Caco-2 (cell line): ENCODE data around the gene RAPGEF2. TPM values are rescaled to one million over a fixed set of nuclear protein-coding genes. Genes with fewer than 3 reads are reported as not detected.

Source experiments
- BruUV-seq: library from RNA; stranded (reverse); fragments of 400-500 nt; replicated peaks from 2 replicates; lab custom pipeline; 2021; lab: Mats Ljungman, UMichigan
- CTCF ChIA-PET: fragments of 300-600 bp; sonication (Branson Sonifier 250); formaldehyde crosslinking; loops from one replicate; lab custom pipeline; 2022; ENCODE audit warnings: antibody characterized with exemption; lab: Charles Lee
- POLR2A ChIA-PET: fragments of 300-600 bp; sonication (Branson Sonifier 250); formaldehyde crosslinking; loops from one replicate; lab custom pipeline; 2022; ENCODE audit warnings: antibody characterized with exemption; lab: Charles Lee
- DNase-seq, 2 experiments: peaks; one replicate each; pipeline versions ENCODE4 v3.0.0 to v3.0.0-alpha.2; 2020 to 2022
- H3K27me3 ChIP-seq: replicated peaks from 2 replicates; pipeline ENCODE4 v1.6.0; 2011; ENCODE audit warnings: low read length; ENCODE audit not compliant: control insufficient read depth, insufficient read depth
- H3K36me3 ChIP-seq: 2 replicates; pipeline ENCODE4 v1.5.1; 2011; ENCODE audit warnings: low read length; ENCODE audit not compliant: control insufficient read depth, insufficient read depth
- H3K4me1 ChIP-seq: fragments of 250-450 bp; sonication (Bioruptor Pico); 2 replicates; pipeline ENCODE4 v1.5.1; 2020; ENCODE audit warnings: mild to moderate bottlenecking
- H3K4me3 ChIP-seq: 2 replicates; pipeline ENCODE4 v1.5.1; 2011; ENCODE audit warnings: low read depth, mild to moderate bottlenecking, control low read depth, low read length
- H3K9me3 ChIP-seq: fragments of 250-450 bp; sonication (Bioruptor Pico); 2 replicates; pipeline ENCODE4 v1.5.1; 2020; ENCODE audit warnings: mild to moderate bottlenecking, moderate library complexity
- H3K27ac Mint-ChIP-seq: one replicate; pipeline ENCODE4 v1.8.0; 2022; ENCODE audit warnings: mixed read lengths; ENCODE audit not compliant: unreplicated experiment
- H3K27me3 Mint-ChIP-seq: one replicate; pipeline ENCODE4 v1.8.0; 2022; ENCODE audit warnings: mixed read lengths; ENCODE audit not compliant: insufficient read depth, unreplicated experiment
- H3K36me3 Mint-ChIP-seq: one replicate; pipeline ENCODE4 v1.8.0; 2022; ENCODE audit warnings: mild to moderate bottlenecking, mixed read lengths; ENCODE audit not compliant: insufficient read depth, unreplicated experiment
- H3K4me1 Mint-ChIP-seq: one replicate; pipeline ENCODE4 v1.8.0; 2022; ENCODE audit warnings: low read depth, mixed read lengths; ENCODE audit not compliant: unreplicated experiment
- H3K4me3 Mint-ChIP-seq: one replicate; pipeline ENCODE4 v1.8.0; 2022; ENCODE audit warnings: mild to moderate bottlenecking, moderate library complexity, mixed read lengths; ENCODE audit not compliant: unreplicated experiment
- H3K9me3 Mint-ChIP-seq: one replicate; pipeline ENCODE4 v1.8.0; 2022; ENCODE audit warnings: mixed read lengths; ENCODE audit not compliant: unreplicated experiment
- CTCF ChIP-seq, 2 experiments: fragments of 200-600 bp in 1 of 2; IDR thresholded peaks; 1 replicate in 1 of 2; 2 replicates in 1 of 2; pipeline versions ENCODE4 v1.5.1 to v1.8.0; 2011 to 2022; ENCODE audit warnings: antibody characterized with exemption in 1 of 2, control low read depth in 1 of 2, inconsistent platforms in 1 of 2, low read depth in 1 of 2, low read length in 1 of 2, mild to moderate bottlenecking in 1 of 2, moderate library complexity in 1 of 2; ENCODE audit not compliant: insufficient read depth in 1 of 2, severe bottlenecking in 1 of 2, unreplicated experiment in 1 of 2
- intact Hi-C: fragments of 100-400 bp; cut with micrococcal nuclease; formaldehyde crosslinking; loops from one replicate; pipeline ENCODE4 v1.10.0; 2022; ENCODE audit not compliant: unreplicated experiment
- total RNA-seq: library from RNA; stranded (reverse); gene quantifications from 2 replicates; pipeline ENCODE4 v1.2.3, GENCODE V29; 2022

The RAPGEF2 gene
- total RNA-seq, 1 experiment from 2014 or later, result 67.6 TPM

DNA sequence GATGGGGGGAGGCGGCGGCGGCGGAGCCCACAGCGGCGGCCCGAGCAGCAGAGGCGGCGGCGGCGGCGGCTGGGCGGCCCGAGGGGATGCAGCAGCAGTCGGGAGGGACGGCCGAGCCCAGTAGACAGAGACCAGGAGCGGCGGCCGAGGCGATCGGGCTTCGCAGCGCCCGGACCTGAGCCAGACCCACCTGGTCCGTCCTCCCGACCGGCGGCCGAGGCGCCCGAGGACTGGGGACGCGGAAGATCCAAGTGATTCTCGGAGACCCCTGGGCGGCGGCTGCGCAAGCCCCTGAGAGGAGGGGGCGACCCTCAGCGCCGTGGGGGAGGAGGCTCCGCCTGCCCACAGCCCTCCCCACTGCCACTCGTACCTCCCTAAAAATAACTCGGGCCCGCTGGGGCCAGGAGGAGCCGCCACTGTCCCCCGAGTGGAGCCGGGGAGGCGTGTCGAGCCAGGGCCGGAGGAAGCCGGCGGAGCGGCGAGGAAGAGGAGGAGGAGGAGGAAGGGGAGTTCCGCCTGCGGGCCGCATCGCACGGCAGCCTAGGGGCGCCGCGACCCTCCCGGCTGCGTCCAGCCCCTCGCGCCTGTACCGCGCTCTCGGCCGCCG lies 608 bp downstream of the RAPGEF2 start:
- intact Hi-C loops, result loop anchor here (1.0 to 2.0 kb wide), 3 partner anchors 33 to 381 kb away; partner anchors contain the start of gene PPID
- BruUV-seq, result no TSS peak
- Mint-ChIP-seq H3K27me3 (no peaks in the 10 kb centered on the region), H3K4me3 (peak overlapping the region; percentile 99), H3K9me3 (no peaks in the 10 kb centered on the region), H3K27ac (peak overlapping the region; percentile 94), H3K36me3 (peaks cover 34% of the 10 kb centered on the region), H3K4me1 (peaks cover 32% of the 10 kb centered on the region)
- Histone ChIP-seq H3K9me3 (no peaks in the 10 kb centered on the region), H3K4me3 (peak overlapping the region; percentile 94), H3K36me3 (no peaks in the 10 kb centered on the region), H3K4me1 (peaks cover 20% of the 10 kb centered on the region), H3K27me3 (no peaks in the 10 kb centered on the region)
- TF ChIP-seq CTCF (IDR thresholded peaks at IDR 0.05; ENCODE audit: insufficient read depth in 1 of 2, low read depth in 1 of 2, low read length in 1 of 2, severe bottlenecking in 1 of 2, unreplicated experiment in 1 of 2), result no peak
- ChIA-PET CTCF (no interaction called here), POLR2A (no interaction called here)
- DNase-seq, result peak in 1 of 2 experiments; percentile 53

- H3K4me1 Mint-ChIP-seq, result peaks cover 37% of the 10 kb centered on the region
- Histone ChIP-seq H3K4me1 (peaks cover 16% of the 10 kb centered on the region), H3K4me3 (peak overlapping the region; percentile 94), H3K9me3 (no peaks in the 10 kb centered on the region), H3K27me3 (no peaks in the 10 kb centered on the region), H3K36me3 (no peaks in the 10 kb centered on the region)
- H3K36me3 Mint-ChIP-seq, result peaks cover 39% of the 10 kb centered on the region
- ChIA-PET CTCF (interaction anchor here (0.5 to 0.6 kb wide), 2 partner anchors 26 to 434 kb away, joined by 3 to 5 read pairs; no protein-coding TSS in a partner anchor), POLR2A (no interaction called here)
- TF ChIP-seq CTCF (IDR thresholded peaks at IDR 0.05; ENCODE audit: insufficient read depth in 1 of 2, low read depth in 1 of 2, low read length in 1 of 2, severe bottlenecking in 1 of 2, unreplicated experiment in 1 of 2), result peak in 1 of 2 experiments; percentile 12
- peak overlapping the region; percentile 99 for H3K4me3 Mint-ChIP-seq
- no peaks in the 10 kb centered on the region for H3K27me3 Mint-ChIP-seq
- H3K9me3 Mint-ChIP-seq, result no peaks in the 10 kb centered on the region
- intact Hi-C loops, result loop anchor here (1.0 kb wide), 2 partner anchors 25 to 70 kb away; no protein-coding TSS in a partner anchor
- no TSS peak for BruUV-seq
- peak in 1 of 2 experiments; percentile 52 for DNase-seq
- H3K27ac Mint-ChIP-seq, result peak overlapping the region; percentile 97
Observed at GRCh38 chr4:159104694-159105414, 2.0 kb downstream of the RAPGEF2 start.

- no peaks in the 10 kb centered on the region for H3K27me3 Mint-ChIP-seq
- CTCF ChIA-PET, result interaction anchor here (1.4 kb wide), 1 partner anchor 97 kb away, joined by 3 read pairs; no protein-coding TSS in a partner anchor
- Histone ChIP-seq H3K27me3 (no peaks in the 10 kb centered on the region), H3K9me3 (no peaks in the 10 kb centered on the region), H3K4me1 (peaks cover 16% of the 10 kb centered on the region), H3K4me3 (peak overlapping the region; percentile 94), H3K36me3 (no peaks in the 10 kb centered on the region)
- TF ChIP-seq CTCF (IDR thresholded peaks at IDR 0.05; ENCODE audit: insufficient read depth in 1 of 2, low read depth in 1 of 2, low read length in 1 of 2, severe bottlenecking in 1 of 2, unreplicated experiment in 1 of 2), result no peak
- H3K27ac Mint-ChIP-seq, result peak overlapping the region; percentile 97
- H3K4me1 Mint-ChIP-seq, result peaks cover 35% of the 10 kb centered on the region
- H3K9me3 Mint-ChIP-seq, result no peaks in the 10 kb centered on the region
- POLR2A ChIA-PET, result no interaction called here
- H3K36me3 Mint-ChIP-seq, result peaks cover 39% of the 10 kb centered on the region
- BruUV-seq, result TSS peak; percentile 32
- peak overlapping the region; percentile 99 for H3K4me3 Mint-ChIP-seq
- intact Hi-C loops, result loop anchor here (1.0 kb wide), 2 partner anchors 24 to 69 kb away; no protein-coding TSS in a partner anchor
- DNase-seq, result peak in 1 of 2 experiments; percentile 45
Observed at GRCh38 chr4:159105761-159106243, 2.9 kb downstream of the RAPGEF2 start.
